Neuronal stem cell (in vitro differentiated cells): ENCODE measurements around the gene RMP24.

Experiments used
- DNase-seq: peaks from one replicate; pipeline ENCODE4 v3.0.0-alpha.2; 2013; ENCODE audit warnings: low spot score
- H2AFZ ChIP-seq: one replicate; pipeline ENCODE4 v1.6.1; 2013; ENCODE audit warnings: mild to moderate bottlenecking, low read length, inconsistent platforms
- H2AK5ac ChIP-seq: 2 replicates; pipeline ENCODE4 v1.6.1; 2013; ENCODE audit warnings: low read depth, mild to moderate bottlenecking, inconsistent platforms, low read length, moderate library complexity, mixed read lengths
- H2BK120ac ChIP-seq: 2 replicates; pipeline ENCODE4 v1.6.1; 2013; ENCODE audit warnings: low read depth, mild to moderate bottlenecking, inconsistent platforms, low read length, moderate library complexity, mixed read lengths
- H2BK12ac ChIP-seq: one replicate; pipeline ENCODE4 v1.6.1; 2013; ENCODE audit warnings: low read length, inconsistent platforms
- H2BK15ac ChIP-seq: 2 replicates; pipeline ENCODE4 v1.6.1; 2013; ENCODE audit warnings: mild to moderate bottlenecking, low read length, inconsistent platforms, mixed read lengths
- H2BK5ac ChIP-seq: one replicate; pipeline ENCODE4 v1.6.1; 2013; ENCODE audit warnings: inconsistent platforms, mild to moderate bottlenecking, low read length, moderate library complexity
- H3K14ac ChIP-seq: one replicate; pipeline ENCODE4 v1.6.1; 2013; ENCODE audit warnings: low read length, inconsistent platforms
- H3K18ac ChIP-seq: 2 replicates; pipeline ENCODE4 v1.6.1; 2013; ENCODE audit warnings: low read length, inconsistent platforms
- H3K23ac ChIP-seq: 2 replicates; pipeline ENCODE4 v1.6.1; 2013; ENCODE audit warnings: low read depth, mild to moderate bottlenecking, mixed read lengths, low read length, inconsistent platforms; ENCODE audit not compliant: poor library complexity
- H3K27ac ChIP-seq: replicated peaks from 3 replicates; pipeline ENCODE4 v1.5.1; 2013; ENCODE audit warnings: low read length, inconsistent platforms
- H3K27me3 ChIP-seq, 3 experiments: 2 replicates each; pipeline ENCODE4 v1.6.1; 2013; ENCODE audit warnings: low read length in 3 of 3, mild to moderate bottlenecking in 2 of 3, inconsistent platforms in 1 of 3, low read depth in 1 of 3, mixed read lengths in 1 of 3, moderate library complexity in 1 of 3; ENCODE audit not compliant: control insufficient read depth in 3 of 3, insufficient read depth in 3 of 3
- H3K36me3 ChIP-seq, 2 donors: replicated peaks in 1 of 2; 2 replicates each; pipeline ENCODE4 v1.6.1; 2013; ENCODE audit warnings: low read length in 2 of 2; ENCODE audit not compliant: control insufficient read depth in 2 of 2, insufficient read depth in 2 of 2
- H3K4ac ChIP-seq: 2 replicates; pipeline ENCODE4 v1.6.1; 2013; ENCODE audit warnings: inconsistent platforms, mild to moderate bottlenecking, low read length, moderate library complexity
- H3K4me1 ChIP-seq, 2 donors: 1 replicate in 1 of 2; 2 replicates in 1 of 2; pipeline ENCODE4 v1.6.1; 2013; ENCODE audit warnings: low read length in 2 of 2, low read depth in 1 of 2; ENCODE audit not compliant: control insufficient read depth in 2 of 2, insufficient read depth in 1 of 2
- H3K4me2 ChIP-seq: one replicate; pipeline ENCODE4 v1.6.1; 2013; ENCODE audit warnings: mild to moderate bottlenecking, low read length, inconsistent platforms; ENCODE audit not compliant: insufficient read depth, poor library complexity, severe bottlenecking
- H3K4me3 ChIP-seq, 2 donors: 2 replicates each; pipeline ENCODE4 v1.5.1; 2013; ENCODE audit warnings: low read length in 2 of 2, mild to moderate bottlenecking in 2 of 2, inconsistent platforms in 1 of 2, moderate library complexity in 1 of 2
- H3K79me1 ChIP-seq: one replicate; pipeline ENCODE4 v1.6.1; 2013; ENCODE audit warnings: low read depth, mild to moderate bottlenecking, inconsistent platforms, low read length, moderate library complexity
- H3K9ac ChIP-seq: one replicate; pipeline ENCODE4 v1.6.1; 2013; ENCODE audit warnings: mild to moderate bottlenecking, low read depth, low read length, inconsistent platforms; ENCODE audit not compliant: poor library complexity
- H3K9me3 ChIP-seq, 2 donors: replicated peaks in 1 of 2; 2 replicates each; pipeline versions ENCODE3 to v1.6.1; 2013; ENCODE audit warnings: low read length in 2 of 2, mild to moderate bottlenecking in 2 of 2, inconsistent platforms in 1 of 2, low read depth in 1 of 2, mixed read lengths in 1 of 2, moderate library complexity in 1 of 2; ENCODE audit not compliant: control insufficient read depth in 2 of 2, insufficient read depth in 1 of 2
- H4K8ac ChIP-seq: one replicate; pipeline ENCODE4 v1.6.1; 2013; ENCODE audit warnings: low read depth, mild to moderate bottlenecking, inconsistent platforms, low read length, moderate library complexity
- H4K91ac ChIP-seq: one replicate; pipeline ENCODE4 v1.6.1; 2013; ENCODE audit warnings: low read length, low read depth, mild to moderate bottlenecking, inconsistent platforms; ENCODE audit not compliant: poor library complexity
- WGBS, 2 donors: extraction: QIAGEN DNeasy Blood & Tissue Kit; methylation state at CpG; one replicate each; pipeline ENCODE4 v1.1.7; 2013; ENCODE audit warnings: missing lambda C conversion rate in 2 of 2, mixed read lengths in 1 of 2; ENCODE audit not compliant: insufficient read length in 2 of 2, insufficient replicate concordance in 1 of 2; ENCODE audit errors: extremely low coverage in 2 of 2; 5-methylcytosine and 5-hydroxymethylcytosine counted together

Gene RMP24

GRCh38 chr18:35949903-35950627, 22.4 kb upstream of the RMP24 start:
- peak overlapping the region; percentile 69 for H3K18ac ChIP-seq
- no peak overlapping the region for H4K91ac ChIP-seq
- no peaks in the 10 kb centered on the region for H3K9me3 ChIP-seq
- peaks cover 0 to 40% (median 10%) of the 10 kb centered on the region in 3 experiments for H3K27me3 ChIP-seq
- H2BK120ac ChIP-seq: no peak overlapping the region
- H3K4me3 ChIP-seq: peak overlapping the region; percentile 45 to 81
- H3K27ac ChIP-seq: no peak overlapping the region
- no CpG with 5 or more reads among the region's 54 CpGs for WGBS, 2 donors
- no peak overlapping the region for H3K4ac ChIP-seq
- H3K23ac ChIP-seq: peak overlapping the region; percentile 21
- peak overlapping the region; percentile 81 for H3K4me2 ChIP-seq
- DNase-seq: peak; percentile 77
- no peak overlapping the region for H2BK5ac ChIP-seq
- peak overlapping the region; percentile 97 for H2AFZ ChIP-seq
- no peak overlapping the region for H2AK5ac ChIP-seq
- no peak overlapping the region for H2BK12ac ChIP-seq
- no peaks in the 10 kb centered on the region for H3K36me3 ChIP-seq
- H3K9ac ChIP-seq: peak overlapping the region; percentile 73
- no peak overlapping the region for H4K8ac ChIP-seq
- no peak overlapping the region for H3K14ac ChIP-seq
- peak overlapping the region; percentile 17 for H2BK15ac ChIP-seq
- no peaks in the 10 kb centered on the region for H3K79me1 ChIP-seq
- no peaks in the 10 kb centered on the region for H3K4me1 ChIP-seq

GRCh38 chr18:35950628-35950982, 21.9 kb upstream of the RMP24 start:
- Histone ChIP-seq H3K4ac (no peak overlapping the region), H3K14ac (no peak overlapping the region), H3K36me3 (no peaks in the 10 kb centered on the region), H2BK120ac (no peak overlapping the region), H4K91ac (no peak overlapping the region), H3K4me3 (no peak overlapping the region), H3K27me3 (peaks cover 0 to 37% (median 10%) of the 10 kb centered on the region in 3 experiments), H3K27ac (no peak overlapping the region), H3K4me1 (no peaks in the 10 kb centered on the region), H2BK12ac (no peak overlapping the region), H3K4me2 (peak overlapping the region; percentile 81), H3K9ac (no peak overlapping the region), H2AFZ (peak overlapping the region; percentile 97), H2BK5ac (no peak overlapping the region), H3K9me3 (no peaks in the 10 kb centered on the region), H2AK5ac (no peak overlapping the region), H3K18ac (no peak overlapping the region), H3K79me1 (no peaks in the 10 kb centered on the region), H4K8ac (no peak overlapping the region), H2BK15ac (no peak overlapping the region), H3K23ac (no peak overlapping the region)
- no peak for DNase-seq
- no CpG with 5 or more reads among the region's 6 CpGs for WGBS, 2 donors

GRCh38 chr18:35953688-35954087, 18.8 kb upstream of the RMP24 start:
- Histone ChIP-seq H2BK120ac (no peak overlapping the region), H4K91ac (no peak overlapping the region)
- WGBS, 2 donors: no CpG with 5 or more reads among the region's 1 CpG

GRCh38 chr18:35956226-35956625, 16.3 kb upstream of the RMP24 start:
- no peak overlapping the region for H2BK12ac ChIP-seq
- no peak overlapping the region for H4K8ac ChIP-seq
- H3K9ac ChIP-seq: no peak overlapping the region
- no peaks in the 10 kb centered on the region for H3K36me3 ChIP-seq
- no peak overlapping the region for H2AK5ac ChIP-seq
- no peak overlapping the region for H3K4me2 ChIP-seq
- no peak overlapping the region for H3K14ac ChIP-seq
- H3K4me3 ChIP-seq: no peak overlapping the region
- H3K79me1 ChIP-seq: no peaks in the 10 kb centered on the region
- no peak overlapping the region for H3K4ac ChIP-seq
- no peak overlapping the region for H2BK15ac ChIP-seq
- H3K23ac ChIP-seq: no peak overlapping the region
- no peak overlapping the region for H2AFZ ChIP-seq
- peaks cover 0 to 4% of the 10 kb centered on the region in 2 donors for H3K9me3 ChIP-seq
- WGBS, 2 donors: no CpG with 5 or more reads among the region's 3 CpGs
- H3K27me3 ChIP-seq: no peaks in the 10 kb centered on the region
- H2BK5ac ChIP-seq: no peak overlapping the region
- no peak overlapping the region for H2BK120ac ChIP-seq
- no peak overlapping the region for H4K91ac ChIP-seq
- DNase-seq: no peak
- H3K4me1 ChIP-seq: no peaks in the 10 kb centered on the region
- no peak overlapping the region for H3K18ac ChIP-seq
- H3K27ac ChIP-seq: no peak overlapping the region

More at GRCh38 chr18:35953688-35954087, 18.8 kb upstream of the RMP24 start:
- no peak overlapping the region for H4K8ac ChIP-seq
- peaks cover 0 to 16% (median 10%) of the 10 kb centered on the region in 3 experiments for H3K27me3 ChIP-seq
- H2BK12ac ChIP-seq: no peak overlapping the region
- no peak overlapping the region for H3K4me2 ChIP-seq
- no peaks in the 10 kb centered on the region for H3K79me1 ChIP-seq
- H3K4me1 ChIP-seq: no peaks in the 10 kb centered on the region
- no peak overlapping the region for H2BK5ac ChIP-seq
- no peak overlapping the region for H2AFZ ChIP-seq
- no peak overlapping the region for H3K4ac ChIP-seq
- H3K4me3 ChIP-seq: no peak overlapping the region
- H2BK15ac ChIP-seq: no peak overlapping the region
- no peak for DNase-seq
- no peaks in the 10 kb centered on the region for H3K36me3 ChIP-seq
- H3K27ac ChIP-seq: no peak overlapping the region
- H3K14ac ChIP-seq: no peak overlapping the region
- H3K9me3 ChIP-seq: no peaks in the 10 kb centered on the region
- H3K18ac ChIP-seq: no peak overlapping the region
- no peak overlapping the region for H3K23ac ChIP-seq
- H2AK5ac ChIP-seq: no peak overlapping the region
- H3K9ac ChIP-seq: no peak overlapping the region
